Peyer's patch (tissue), 4 donors: ENCODE results near the gene MASP1.

Experiments used
- CTCF ChIP-seq, 6 experiments: fragments of 450-650 bp in 4 of 6; fragments of 200-600 bp in 2 of 6; sonication (generic) in 1 of 6; IDR thresholded peaks; one replicate each; pipeline ENCODE4 v1.5.1; 2017 to 2019; ENCODE audit warnings: antibody characterized with exemption in 6 of 6, mild to moderate bottlenecking in 3 of 6, moderate library complexity in 1 of 6
- POLR2A ChIP-seq, 2 donors: fragments of 450-650 bp; IDR thresholded peaks; one replicate each; pipeline ENCODE4 v1.5.1; 2017; ENCODE audit warnings: antibody characterized with exemption in 2 of 2, mild to moderate bottlenecking in 2 of 2, moderate library complexity in 2 of 2

GRCh38 chr3:187291512-187292132 lies at the start of gene MASP1:
- TF ChIP-seq CTCF (IDR thresholded peaks at IDR 0.05) = no peak
- TF ChIP-seq POLR2A (IDR thresholded peaks at IDR 0.05) = no peak
